Keratinocyte (primary cell): Measurements from ENCODE around the gene TTC8.

Experiments used
- CTCF ChIP-seq, 3 experiments: IDR thresholded peaks in 1 of 3; conservative IDR thresholded peaks in 1 of 3; optimal IDR thresholded peaks in 1 of 3; 2 replicates in 2 of 3; 3 replicates in 1 of 3; pipeline versions ENCODE3 to v1.5.1; 2011; ENCODE audit warnings: low read length in 3 of 3, mild to moderate bottlenecking in 3 of 3, moderate library complexity in 2 of 3, control low read depth in 1 of 3, inconsistent platforms in 1 of 3; ENCODE audit not compliant: insufficient read depth in 2 of 3; ENCODE audit errors: extremely low read depth in 1 of 3
- EZH2 ChIP-seq: IDR thresholded peaks from one replicate; pipeline ENCODE4 v1.6.1; 2012; ENCODE audit warnings: inconsistent platforms, mild to moderate bottlenecking, low read length, moderate library complexity

GRCh38 chr14:88802596-88802995 lies 21.9 kb upstream of the TTC8 start:
- TF ChIP-seq CTCF (optimal IDR thresholded peaks at IDR 0.05 in 1 of 3, IDR thresholded peaks at IDR 0.05 in 1 of 3, conservative IDR thresholded peaks at IDR 0.05 in 1 of 3; ENCODE audit: extremely low read depth in 1 of 3, insufficient read depth in 2 of 3, low read length in 3 of 3) (no peak), EZH2 (no peak)
